Sigmoid colon (tissue), 4 donors: Measurements from ENCODE around the gene LRFN2.

Experiments
- EP300 ChIP-seq, 4 donors: sonication (generic); formaldehyde crosslinking; IDR thresholded peaks; one replicate each; pipeline ENCODE4 v1.6.1; 2017; ENCODE audit warnings: antibody characterized with exemption in 4 of 4
- POLR2A ChIP-seq, 2 donors: fragments of 450-650 bp; IDR thresholded peaks; one replicate each; pipeline ENCODE4 v1.6.1; 2016; ENCODE audit warnings: antibody characterized with exemption in 2 of 2, mild to moderate bottlenecking in 2 of 2, moderate library complexity in 2 of 2
- TF ChIP-seq, protein P1 (sequence below), 4 experiments: fragments of 450-650 bp in 3 of 4; fragments of 200-600 bp in 1 of 4; IDR thresholded peaks; one replicate each; pipeline ENCODE4 v1.5.1; 2016 to 2019; ENCODE audit warnings: antibody characterized with exemption in 4 of 4, mild to moderate bottlenecking in 3 of 4, moderate library complexity in 2 of 4

GRCh38 chr6:40438246-40438887 is 148.8 kb downstream of the LRFN2 start:
- TF ChIP-seq POLR2A (IDR thresholded peaks at IDR 0.05) (no peak), EP300 (IDR thresholded peaks at IDR 0.05) (no peak)
- TF ChIP-seq, protein P1, sequence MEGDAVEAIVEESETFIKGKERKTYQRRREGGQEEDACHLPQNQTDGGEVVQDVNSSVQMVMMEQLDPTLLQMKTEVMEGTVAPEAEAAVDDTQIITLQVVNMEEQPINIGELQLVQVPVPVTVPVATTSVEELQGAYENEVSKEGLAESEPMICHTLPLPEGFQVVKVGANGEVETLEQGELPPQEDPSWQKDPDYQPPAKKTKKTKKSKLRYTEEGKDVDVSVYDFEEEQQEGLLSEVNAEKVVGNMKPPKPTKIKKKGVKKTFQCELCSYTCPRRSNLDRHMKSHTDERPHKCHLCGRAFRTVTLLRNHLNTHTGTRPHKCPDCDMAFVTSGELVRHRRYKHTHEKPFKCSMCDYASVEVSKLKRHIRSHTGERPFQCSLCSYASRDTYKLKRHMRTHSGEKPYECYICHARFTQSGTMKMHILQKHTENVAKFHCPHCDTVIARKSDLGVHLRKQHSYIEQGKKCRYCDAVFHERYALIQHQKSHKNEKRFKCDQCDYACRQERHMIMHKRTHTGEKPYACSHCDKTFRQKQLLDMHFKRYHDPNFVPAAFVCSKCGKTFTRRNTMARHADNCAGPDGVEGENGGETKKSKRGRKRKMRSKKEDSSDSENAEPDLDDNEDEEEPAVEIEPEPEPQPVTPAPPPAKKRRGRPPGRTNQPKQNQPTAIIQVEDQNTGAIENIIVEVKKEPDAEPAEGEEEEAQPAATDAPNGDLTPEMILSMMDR (IDR thresholded peaks at IDR 0.05), result no peak
